ENCODE data around the gene ALPP. TPM values are rescaled to one million over a fixed set of nuclear protein-coding genes. Genes with fewer than 3 reads are reported as not detected.
A peak's percentile ranks its signal among the peaks of the same experiment; 100 is the strongest.

ALPP gene
- total and polyA plus RNA-seq, 8 donors = not detected

- H3K9me3 ChIP-seq = no peaks in the 10 kb centered on the region
- intact Hi-C loops (cut with DNase I) = loop anchor here in 1 of 3 donors (10.0 kb wide), 1 partner anchor 95 kb away; no protein-coding TSS in a partner anchor
- TF ChIP-seq CTCF (IDR thresholded peaks at IDR 0.05) = no peak
- H3K4me1 ChIP-seq = no peaks in the 10 kb centered on the region
- WGBS, 2 donors = 89 to 91% methylated on average over 23 of the region's 23 CpGs
- H3K27ac ChIP-seq = no peak overlapping the region
- H3K36me3 ChIP-seq = no peaks in the 10 kb centered on the region
- no peak overlapping the region for H3K4me3 ChIP-seq
- ATAC-seq (peak in 1 of 4 donors; percentile 4), DNase-seq (peak in 3 of 6 donors; percentile 21 to 57 (median 44)), FAIRE-seq (no peak)
- H3K27me3 ChIP-seq = no peaks in the 10 kb centered on the region
Measured at GRCh38 chr2:232339121-232340081, 39.1 kb upstream of the ALPP start.

GRCh38 chr2:232340171-232340935 lies 38.2 kb upstream of the ALPP start:
- no peaks in the 10 kb centered on the region for H3K4me1 ChIP-seq
- no peak for FAIRE-seq
- WGBS, 2 donors = 91 to 92% methylated on average over 14 of the region's 14 CpGs
- no peak overlapping the region for H3K27ac ChIP-seq
- H3K4me3 ChIP-seq = no peak overlapping the region
- H3K36me3 ChIP-seq = no peaks in the 10 kb centered on the region
- no peak for TF ChIP-seq CTCF (IDR thresholded peaks at IDR 0.05)
- ATAC-seq = no peak
- peak in 2 of 6 donors; percentile 7 to 34 for DNase-seq
- no peaks in the 10 kb centered on the region for H3K9me3 ChIP-seq
- H3K27me3 ChIP-seq = no peaks in the 10 kb centered on the region
- intact Hi-C loops (cut with DNase I) = no loop called here

GRCh38 chr2:232341061-232341738 lies 37.4 kb upstream of the ALPP start:
- intact Hi-C loops (cut with DNase I) = no loop called here
- no peak overlapping the region for H3K4me3 ChIP-seq
- no peaks in the 10 kb centered on the region for H3K27me3 ChIP-seq
- TF ChIP-seq CTCF (IDR thresholded peaks at IDR 0.05) = no peak
- FAIRE-seq = no peak
- H3K36me3 ChIP-seq = no peaks in the 10 kb centered on the region
- 86 to 87% methylated on average over 17 of the region's 17 CpGs for WGBS, 2 donors
- no peak for ATAC-seq
- no peaks in the 10 kb centered on the region for H3K4me1 ChIP-seq
- H3K27ac ChIP-seq = no peak overlapping the region
- DNase-seq = peak in 2 of 6 donors; percentile 13 to 41
- H3K9me3 ChIP-seq = no peaks in the 10 kb centered on the region

- DNase-seq (peak in 2 of 6 donors; percentile 5 to 27), FAIRE-seq (no peak), ATAC-seq (no peak)
- H3K36me3 ChIP-seq = no peaks in the 10 kb centered on the region
- intact Hi-C loops (cut with DNase I) = no loop called here
- no peak for TF ChIP-seq CTCF (IDR thresholded peaks at IDR 0.05)
- H3K27ac ChIP-seq = no peak overlapping the region
- H3K9me3 ChIP-seq = no peaks in the 10 kb centered on the region
- WGBS, 2 donors = 89 to 90% methylated on average over 4 of the region's 4 CpGs
- no peak overlapping the region for H3K4me3 ChIP-seq
- H3K4me1 ChIP-seq = no peaks in the 10 kb centered on the region
- no peaks in the 10 kb centered on the region for H3K27me3 ChIP-seq
Measured at GRCh38 chr2:232341739-232342126, 36.8 kb upstream of the ALPP start.
